ENCODE results near the gene EFCAB7.

Gene EFCAB7

GRCh38 chr1:63593303-63593885 lies 70.1 kb downstream of the EFCAB7 start, which contains the start of gene PGM1:
TSS of gene PGM1 (plus strand) at chr1:63593411. CDS start at chr1:63593489, 78 bp downstream.
- intact Hi-C loops (cut with DNase I; ENCODE audit: low total_unique reads): no loop called here
- Histone ChIP-seq H3K4me3 (peak within 1 kb of the TSS; percentile 86 to 90), H3K4me1 (peaks cover 0 to 29% (median 7%) of the 10 kb centered on the region in 4 donors), H3K36me3 (no peaks in the 10 kb centered on the region), H3K27me3 (no peaks in the 10 kb centered on the region), H3K9me3 (no peaks in the 10 kb centered on the region), H3K27ac (peak within 1 kb of the TSS; percentile 92 to 94)
- peak; percentile 76 for DNase-seq
- no peak for TF ChIP-seq CTCF (IDR thresholded peaks at IDR 0.05)

GRCh38 chr1:63593886-63594605 lies 70.7 kb downstream of the EFCAB7 start:
- no peak for TF ChIP-seq CTCF (IDR thresholded peaks at IDR 0.05)
- Histone ChIP-seq H3K27ac (peak overlapping the region; percentile 92 to 94), H3K4me1 (peaks cover 0 to 28% (median 7%) of the 10 kb centered on the region in 4 donors), H3K36me3 (no peaks in the 10 kb centered on the region), H3K27me3 (no peaks in the 10 kb centered on the region), H3K4me3 (peak overlapping the region; percentile 86 to 90), H3K9me3 (no peaks in the 10 kb centered on the region)
- intact Hi-C loops (cut with DNase I; ENCODE audit: low total_unique reads): no loop called here
- peak; percentile 49 to 83 for DNase-seq

GRCh38 chr1:63595435-63595834 lies 72.1 kb downstream of the EFCAB7 start:
- no peak for DNase-seq
- Histone ChIP-seq H3K9me3 (no peaks in the 10 kb centered on the region), H3K27me3 (no peaks in the 10 kb centered on the region), H3K4me1 (peaks cover 0 to 14% (median 1%) of the 10 kb centered on the region in 4 donors), H3K4me3 (no peak overlapping the region), H3K36me3 (no peaks in the 10 kb centered on the region), H3K27ac (no peak overlapping the region)
- no peak for TF ChIP-seq CTCF (IDR thresholded peaks at IDR 0.05)
- intact Hi-C loops (cut with DNase I; ENCODE audit: low total_unique reads): no loop called here

- Histone ChIP-seq H3K36me3 (no peaks in the 10 kb centered on the region), H3K27me3 (no peaks in the 10 kb centered on the region), H3K4me3 (no peak overlapping the region), H3K4me1 (no peaks in the 10 kb centered on the region), H3K27ac (no peak overlapping the region), H3K9me3 (no peaks in the 10 kb centered on the region)
- no peak for TF ChIP-seq CTCF (IDR thresholded peaks at IDR 0.05)
- no peak for DNase-seq
- intact Hi-C loops (cut with DNase I; ENCODE audit: low total_unique reads): no loop called here
Observed at GRCh38 chr1:63599799-63600198, 76.5 kb downstream of the EFCAB7 start.

GRCh38 chr1:63600248-63600647 lies 76.9 kb downstream of the EFCAB7 start:
- H3K4me3 ChIP-seq: no peak overlapping the region
- intact Hi-C loops (cut with DNase I; ENCODE audit: low total_unique reads): no loop called here
- H3K27ac ChIP-seq: no peak overlapping the region
- no peaks in the 10 kb centered on the region for H3K36me3 ChIP-seq
- H3K4me1 ChIP-seq: no peaks in the 10 kb centered on the region
- H3K9me3 ChIP-seq: no peaks in the 10 kb centered on the region
- no peaks in the 10 kb centered on the region for H3K27me3 ChIP-seq
- TF ChIP-seq CTCF (IDR thresholded peaks at IDR 0.05): no peak
- no peak for DNase-seq

Measured in tibial artery (tissue), 4 donors.